Mammary microvascular endothelial cell (primary cell): Measurements from ENCODE around the gene ZNF808. TPM values are rescaled to one million over a fixed set of nuclear protein-coding genes. Genes with fewer than 3 reads are reported as not detected.

Experiments used
- total RNA-seq: library from RNA; depleted of rRNA; stranded (reverse); fragments of >200 nt; gene quantifications from 2 replicates; pipeline ENCODE4 v1.2.3, GENCODE V29; 2015

Gene ZNF808
- total RNA-seq = 7.9 and 10.3 TPM in 2 replicates

DNA sequence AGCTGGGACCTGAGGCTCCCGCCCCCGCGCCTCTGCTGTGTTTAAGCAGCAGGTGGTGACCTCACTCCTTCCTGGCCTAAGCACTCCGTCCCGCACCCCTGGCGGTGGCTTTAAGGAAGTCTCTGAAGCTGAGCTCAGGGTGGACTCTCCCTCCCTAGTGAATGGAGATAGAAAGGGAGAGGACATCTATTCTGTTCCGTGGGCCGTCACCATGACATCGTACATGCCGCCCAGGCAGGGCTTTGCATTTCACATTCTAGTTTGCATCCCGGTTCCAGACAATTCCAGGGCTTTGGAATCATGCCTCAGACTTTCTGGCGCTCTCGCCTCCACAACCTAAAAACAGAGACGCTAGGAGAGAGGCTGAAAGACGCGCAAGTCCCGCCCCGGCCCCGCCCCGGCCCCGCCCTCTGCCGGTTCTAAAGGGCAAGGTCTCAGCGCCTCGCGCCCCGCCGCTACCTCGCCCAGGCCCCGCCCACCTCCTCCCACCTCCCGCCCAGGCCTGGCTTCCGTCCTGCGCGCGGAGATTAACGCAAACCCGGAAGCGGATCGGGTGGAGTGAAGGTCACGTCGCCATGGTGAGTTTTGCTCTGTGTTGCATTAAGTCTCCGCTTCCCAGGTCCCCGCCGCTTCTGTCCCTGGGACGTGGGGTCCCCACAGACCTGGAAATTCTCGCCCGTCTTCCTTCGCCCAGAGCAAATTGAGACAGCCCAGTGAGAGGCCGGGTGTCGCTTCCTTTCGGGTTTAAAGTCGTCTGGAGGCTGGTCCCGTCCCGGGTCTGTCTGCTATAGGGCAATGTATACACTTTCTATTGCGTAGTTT lies at the start of gene ZNF808:
ZNF808 (plus strand) TSS at position 535 of the 822 bp plus-strand sequence. CDS start 15,617 bp downstream, outside the sequence.

DNA sequence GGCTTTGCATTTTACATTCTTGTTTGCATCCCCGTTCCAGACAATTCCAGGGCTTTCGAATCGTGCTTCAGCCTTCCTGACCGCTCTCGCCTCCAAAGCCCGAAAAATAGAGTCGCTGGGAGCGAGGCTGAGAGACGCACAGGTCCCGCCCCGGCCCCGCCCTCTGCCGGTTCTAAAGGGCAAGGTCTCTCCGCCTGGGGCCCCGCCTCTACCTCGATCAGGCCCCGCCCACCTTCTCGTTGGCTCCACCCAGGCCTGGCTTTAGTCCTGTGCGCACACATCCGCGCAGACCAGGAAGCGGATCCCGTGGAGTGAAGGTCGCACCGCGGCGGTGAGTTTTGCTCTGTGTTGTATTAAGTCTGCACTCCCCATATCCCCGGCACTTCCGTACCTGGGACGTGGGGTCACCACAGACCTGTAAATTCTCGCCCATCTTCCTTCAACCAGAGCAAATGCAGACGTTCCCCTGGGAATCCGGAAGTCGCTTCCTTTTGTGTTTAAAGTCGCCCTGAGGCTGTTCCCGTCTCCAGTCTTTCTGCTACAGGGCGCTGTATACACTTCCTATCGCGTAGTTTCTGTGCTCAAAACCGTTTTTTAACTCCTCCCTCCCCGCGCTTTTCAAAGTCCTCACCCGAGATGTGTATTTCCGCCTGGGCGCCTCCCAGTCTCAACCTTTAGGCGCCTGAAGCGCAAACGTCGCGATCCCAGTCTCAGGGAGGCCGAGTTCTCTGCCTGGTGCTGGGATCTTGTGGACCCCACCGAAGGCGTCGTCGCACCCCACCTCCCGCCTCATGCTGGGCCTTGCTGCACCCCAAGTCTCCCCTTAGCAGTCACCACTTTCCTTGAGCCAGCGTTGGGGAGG lies 42.8 kb downstream of the ZNF808 start, which contains the start of gene ZNF701:
ZNF701 (plus strand) TSS at position 288 of the 862 bp plus-strand sequence. CDS start 3,861 bp downstream, outside the sequence.

Other genes starting within 250 kb of the ZNF808 start
- gene ZNF480, start 230.5 kb upstream of the ZNF808 start, total RNA-seq = 5.1 and 6.2 TPM in 2 replicates
- gene ZNF610, start 191.4 kb upstream of the ZNF808 start, total RNA-seq = 0.89 and 7.3 TPM in 2 replicates
- gene ZNF880, start 157.7 kb upstream of the ZNF808 start, total RNA-seq = 12.6 and 12.8 TPM in 2 replicates
- gene ZNF528, start 129.8 kb upstream of the ZNF808 start, total RNA-seq = 6.2 and 11.3 TPM in 2 replicates
- gene ZNF534, start 98.5 kb upstream of the ZNF808 start, total RNA-seq = not detected in 2 replicates
- gene ZNF578, start 74.1 kb upstream of the ZNF808 start, total RNA-seq = 0.49 and 2.0 TPM in 2 replicates
- 8.9 and 9.7 TPM in 2 replicates for gene ZNF701, start 42.6 kb downstream of the ZNF808 start, total RNA-seq
- 20.8 and 25.8 TPM in 2 replicates for gene ZNF83, start 110.7 kb downstream of the ZNF808 start, total RNA-seq
- 5.9 and 11.3 TPM in 2 replicates for gene ZNF611, start 207.4 kb downstream of the ZNF808 start, total RNA-seq